ENCODE results near the gene TXNRD3.
"Not testable (repeated sequence)": the region's sequence is repeated elsewhere in the genome, so short reads cannot be mapped to it uniquely, and the experiment has no call there.

The TXNRD3 gene

GRCh38 chr3:126646674-126647073, 8.2 kb downstream of the TXNRD3 start:
- no CpG with 5 or more reads among the region's 1 CpG for WGBS (ENCODE audit: insufficient coverage, insufficient read length)
- Histone ChIP-seq H3K36me3 (ENCODE audit: control insufficient read depth, insufficient read depth, low read length) (no peaks in the 10 kb centered on the region), H3K4me1 (ENCODE audit: control insufficient read depth, insufficient read depth, low read length) (no peaks in the 10 kb centered on the region), H3K4me3 (ENCODE audit: low read length) (no peak overlapping the region), H3K27me3 (ENCODE audit: control insufficient read depth, insufficient read depth, low read length) (no peaks in the 10 kb centered on the region), H3K9me3 (ENCODE audit: control insufficient read depth, insufficient read depth, low read length) (no peaks in the 10 kb centered on the region), H3K27ac (ENCODE audit: low read length) (no peak overlapping the region)
- no peak for DNase-seq (ENCODE audit: low read depth, low spot score)

GRCh38 chr3:126644615-126645014, 10.3 kb downstream of the TXNRD3 start:
- Histone ChIP-seq H3K36me3 (ENCODE audit: control insufficient read depth, insufficient read depth, low read length) (no peaks in the 10 kb centered on the region), H3K4me3 (ENCODE audit: low read length) (no peak overlapping the region)

GRCh38 chr3:126638790-126639189, 16.1 kb downstream of the TXNRD3 start:
- no peaks in the 10 kb centered on the region for H3K27me3 ChIP-seq (ENCODE audit: control insufficient read depth, insufficient read depth, low read length)
- H3K27ac ChIP-seq (ENCODE audit: low read length), result no peak overlapping the region
- WGBS (ENCODE audit: insufficient coverage, insufficient read length), result no CpG with 5 or more reads among the region's 1 CpG
- no peaks in the 10 kb centered on the region for H3K36me3 ChIP-seq (ENCODE audit: control insufficient read depth, insufficient read depth, low read length)
- no peak for DNase-seq (ENCODE audit: low read depth, low spot score)
- H3K9me3 ChIP-seq (ENCODE audit: control insufficient read depth, insufficient read depth, low read length), result no peaks in the 10 kb centered on the region
- H3K4me3 ChIP-seq (ENCODE audit: low read length), result no peak overlapping the region
- no peaks in the 10 kb centered on the region for H3K4me1 ChIP-seq (ENCODE audit: control insufficient read depth, insufficient read depth, low read length)

More at GRCh38 chr3:126644615-126645014, 10.3 kb downstream of the TXNRD3 start:
- DNase-seq (ENCODE audit: low read depth, low spot score), result no peak
- H3K9me3 ChIP-seq (ENCODE audit: control insufficient read depth, insufficient read depth, low read length), result no peaks in the 10 kb centered on the region
- no peaks in the 10 kb centered on the region for H3K27me3 ChIP-seq (ENCODE audit: control insufficient read depth, insufficient read depth, low read length)
- no peak overlapping the region for H3K27ac ChIP-seq (ENCODE audit: low read length)
- no peaks in the 10 kb centered on the region for H3K4me1 ChIP-seq (ENCODE audit: control insufficient read depth, insufficient read depth, low read length)
- WGBS (ENCODE audit: insufficient coverage, insufficient read length), result no CpG with 5 or more reads among the region's 2 CpGs

DNA sequence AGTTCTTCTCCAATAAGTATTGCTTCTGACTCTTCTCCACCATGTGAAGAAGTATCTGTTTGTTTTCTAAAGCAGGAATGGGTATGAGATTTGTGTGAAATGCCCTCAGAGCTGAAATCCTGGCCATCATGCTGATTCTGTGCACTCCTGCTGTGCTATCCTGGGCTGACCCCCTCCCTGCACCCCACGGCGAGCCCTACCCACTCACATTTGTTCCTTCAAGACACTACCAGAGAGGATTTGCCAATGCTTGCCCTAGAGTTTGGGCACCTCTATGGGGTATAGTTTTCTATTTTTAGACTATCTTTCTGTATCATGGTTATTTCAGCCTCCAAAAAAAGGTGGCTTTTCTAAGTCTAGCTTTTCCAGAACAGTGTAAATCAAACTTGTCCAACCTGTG, 18.5 kb downstream of the TXNRD3 start:
- no peaks in the 10 kb centered on the region for H3K27me3 ChIP-seq (ENCODE audit: control insufficient read depth, insufficient read depth, low read length)
- WGBS (ENCODE audit: insufficient coverage, insufficient read length), result no CpG with 5 or more reads among the region's 2 CpGs

GRCh38 chr3:126634803-126635202, 20.1 kb downstream of the TXNRD3 start:
- Histone ChIP-seq H3K36me3 (ENCODE audit: control insufficient read depth, insufficient read depth, low read length) (no peaks in the 10 kb centered on the region), H3K4me1 (ENCODE audit: control insufficient read depth, insufficient read depth, low read length) (no peaks in the 10 kb centered on the region), H3K4me3 (ENCODE audit: low read length) (no peak overlapping the region), H3K27me3 (ENCODE audit: control insufficient read depth, insufficient read depth, low read length) (no peaks in the 10 kb centered on the region), H3K9me3 (ENCODE audit: control insufficient read depth, insufficient read depth, low read length) (no peaks in the 10 kb centered on the region), H3K27ac (ENCODE audit: low read length) (no peak overlapping the region)
- DNase-seq (ENCODE audit: low read depth, low spot score), result no peak
- no CpG with 5 or more reads among the region's 5 CpGs for WGBS (ENCODE audit: insufficient coverage, insufficient read length)

More for the DNA sequence above, 18.5 kb downstream of the TXNRD3 start:
- H3K27ac ChIP-seq (ENCODE audit: low read length), result no peak overlapping the region
- no peak overlapping the region for H3K4me3 ChIP-seq (ENCODE audit: low read length)
- DNase-seq (ENCODE audit: low read depth, low spot score), result no peak
- no peaks in the 10 kb centered on the region for H3K36me3 ChIP-seq (ENCODE audit: control insufficient read depth, insufficient read depth, low read length)
- no peaks in the 10 kb centered on the region for H3K9me3 ChIP-seq (ENCODE audit: control insufficient read depth, insufficient read depth, low read length)
- H3K4me1 ChIP-seq (ENCODE audit: control insufficient read depth, insufficient read depth, low read length), result no peaks in the 10 kb centered on the region

DNA sequence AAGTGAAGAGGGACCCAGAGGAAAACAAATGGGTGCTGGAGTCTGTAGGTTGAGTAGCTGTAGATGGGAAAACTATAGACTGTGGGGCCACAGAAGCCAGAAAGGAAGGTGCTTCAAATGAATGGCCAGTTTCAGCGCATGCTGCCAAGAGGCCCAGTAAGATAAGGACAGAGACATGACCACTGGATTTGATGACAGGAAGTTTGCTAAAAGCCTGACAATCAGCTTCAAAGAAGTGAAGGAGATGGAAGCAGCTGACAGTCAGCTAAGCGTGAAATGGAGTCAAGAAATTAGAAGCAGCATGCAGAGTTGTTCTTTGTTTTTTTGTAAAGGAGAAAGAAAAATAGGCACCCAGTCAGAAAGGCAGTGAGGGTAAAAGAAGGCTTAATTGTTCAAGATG, 24.9 kb downstream of the TXNRD3 start:
- Histone ChIP-seq H3K4me3 (ENCODE audit: low read length) (no peak overlapping the region), H3K27ac (ENCODE audit: low read length) (no peak overlapping the region), H3K9me3 (ENCODE audit: control insufficient read depth, insufficient read depth, low read length) (no peaks in the 10 kb centered on the region), H3K4me1 (ENCODE audit: control insufficient read depth, insufficient read depth, low read length) (no peaks in the 10 kb centered on the region), H3K36me3 (ENCODE audit: control insufficient read depth, insufficient read depth, low read length) (no peaks in the 10 kb centered on the region), H3K27me3 (ENCODE audit: control insufficient read depth, insufficient read depth, low read length) (no peaks in the 10 kb centered on the region)
- no peak for DNase-seq (ENCODE audit: low read depth, low spot score)
- no CpG with 5 or more reads among the region's 2 CpGs for WGBS (ENCODE audit: insufficient coverage, insufficient read length)

DNA sequence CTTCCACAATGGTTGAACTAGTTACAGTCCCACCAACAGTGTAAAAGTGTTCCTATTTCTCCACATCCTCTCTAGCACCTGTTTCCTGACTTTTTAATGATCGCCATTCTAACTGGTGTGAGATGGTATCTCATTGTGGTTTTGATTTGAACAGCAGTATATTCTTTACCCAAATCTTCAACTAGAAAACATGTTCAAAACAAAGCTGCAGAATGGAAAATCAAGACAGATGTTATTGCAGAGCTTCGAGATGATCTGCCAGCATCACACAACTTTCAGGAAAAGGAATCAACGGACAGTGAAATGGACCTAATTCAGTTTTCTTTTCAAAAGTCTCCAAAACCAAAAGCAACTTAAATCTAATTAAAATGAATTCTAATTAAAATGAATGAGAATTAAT, 29.2 kb downstream of the TXNRD3 start:
- H3K36me3 ChIP-seq (ENCODE audit: control insufficient read depth, insufficient read depth, low read length); H3K27me3 ChIP-seq (ENCODE audit: control insufficient read depth, insufficient read depth, low read length); H3K9me3 ChIP-seq (ENCODE audit: control insufficient read depth, insufficient read depth, low read length); H3K4me3 ChIP-seq (ENCODE audit: low read length); DNase-seq (ENCODE audit: low read depth, low spot score); H3K4me1 ChIP-seq (ENCODE audit: control insufficient read depth, insufficient read depth, low read length); H3K27ac ChIP-seq (ENCODE audit: low read length): not testable (repeated sequence)
- WGBS (ENCODE audit: insufficient coverage, insufficient read length), result no CpG with 5 or more reads among the region's 3 CpGs

GRCh38 chr3:126622694-126623093, 32.2 kb downstream of the TXNRD3 start:
- no peaks in the 10 kb centered on the region for H3K27me3 ChIP-seq (ENCODE audit: control insufficient read depth, insufficient read depth, low read length)
- DNase-seq (ENCODE audit: low read depth, low spot score), result no peak
- no peak overlapping the region for H3K27ac ChIP-seq (ENCODE audit: low read length)
- no peak overlapping the region for H3K4me3 ChIP-seq (ENCODE audit: low read length)
- H3K36me3 ChIP-seq (ENCODE audit: control insufficient read depth, insufficient read depth, low read length), result no peaks in the 10 kb centered on the region
- H3K9me3 ChIP-seq (ENCODE audit: control insufficient read depth, insufficient read depth, low read length), result no peaks in the 10 kb centered on the region
- WGBS (ENCODE audit: insufficient coverage, insufficient read length), result no CpG with 5 or more reads among the region's 1 CpG
- no peaks in the 10 kb centered on the region for H3K4me1 ChIP-seq (ENCODE audit: control insufficient read depth, insufficient read depth, low read length)

- no peaks in the 10 kb centered on the region for H3K27me3 ChIP-seq (ENCODE audit: control insufficient read depth, insufficient read depth, low read length)
- no peak overlapping the region for H3K4me3 ChIP-seq (ENCODE audit: low read length)
- no CpG with 5 or more reads among the region's 2 CpGs for WGBS (ENCODE audit: insufficient coverage, insufficient read length)
- H3K4me1 ChIP-seq (ENCODE audit: control insufficient read depth, insufficient read depth, low read length), result no peaks in the 10 kb centered on the region
- H3K27ac ChIP-seq (ENCODE audit: low read length), result no peak overlapping the region
- no peak for DNase-seq (ENCODE audit: low read depth, low spot score)
- H3K9me3 ChIP-seq (ENCODE audit: control insufficient read depth, insufficient read depth, low read length), result no peaks in the 10 kb centered on the region
- no peaks in the 10 kb centered on the region for H3K36me3 ChIP-seq (ENCODE audit: control insufficient read depth, insufficient read depth, low read length)
Measured at GRCh38 chr3:126621627-126622345, 33.1 kb downstream of the TXNRD3 start.

- no CpG with 5 or more reads among the region's 1 CpG for WGBS (ENCODE audit: insufficient coverage, insufficient read length)
- DNase-seq (ENCODE audit: low read depth, low spot score), result no peak
- H3K27ac ChIP-seq (ENCODE audit: low read length), result no peak overlapping the region
- no peaks in the 10 kb centered on the region for H3K27me3 ChIP-seq (ENCODE audit: control insufficient read depth, insufficient read depth, low read length)
- H3K4me3 ChIP-seq (ENCODE audit: low read length), result no peak overlapping the region
- H3K36me3 ChIP-seq (ENCODE audit: control insufficient read depth, insufficient read depth, low read length), result no peaks in the 10 kb centered on the region
- no peaks in the 10 kb centered on the region for H3K9me3 ChIP-seq (ENCODE audit: control insufficient read depth, insufficient read depth, low read length)
- H3K4me1 ChIP-seq (ENCODE audit: control insufficient read depth, insufficient read depth, low read length), result no peaks in the 10 kb centered on the region
Measured at GRCh38 chr3:126621171-126621570, 33.8 kb downstream of the TXNRD3 start.

DNA sequence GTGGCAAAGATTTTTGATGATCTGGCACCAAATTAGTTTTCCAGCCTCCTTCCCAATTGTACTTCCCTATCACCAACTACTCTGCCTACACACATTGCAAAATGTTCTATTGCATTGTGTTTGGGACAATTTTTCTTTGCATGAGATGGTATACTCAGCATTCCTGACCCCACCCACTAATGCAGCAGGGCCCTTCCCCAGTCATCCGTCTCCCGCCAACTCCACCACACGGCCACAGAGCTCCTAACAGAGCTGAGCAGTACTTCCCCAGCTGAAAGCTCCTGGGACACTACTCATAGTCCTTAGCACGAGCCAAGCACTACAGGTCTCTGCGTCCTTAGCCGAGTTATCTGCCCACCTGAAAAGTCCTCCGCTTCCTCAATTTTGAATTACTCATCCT, 34.2 kb downstream of the TXNRD3 start:
- Histone ChIP-seq H3K4me1 (ENCODE audit: control insufficient read depth, insufficient read depth, low read length) (no peaks in the 10 kb centered on the region), H3K36me3 (ENCODE audit: control insufficient read depth, insufficient read depth, low read length) (no peaks in the 10 kb centered on the region), H3K27me3 (ENCODE audit: control insufficient read depth, insufficient read depth, low read length) (no peaks in the 10 kb centered on the region), H3K9me3 (ENCODE audit: control insufficient read depth, insufficient read depth, low read length) (no peaks in the 10 kb centered on the region), H3K4me3 (ENCODE audit: low read length) (no peak overlapping the region), H3K27ac (ENCODE audit: low read length) (no peak overlapping the region)
- WGBS (ENCODE audit: insufficient coverage, insufficient read length), result no CpG with 5 or more reads among the region's 7 CpGs
- DNase-seq (ENCODE audit: low read depth, low spot score), result no peak
